ENCODE measurements around the gene FAAP100.

The FAAP100 gene

DNA sequence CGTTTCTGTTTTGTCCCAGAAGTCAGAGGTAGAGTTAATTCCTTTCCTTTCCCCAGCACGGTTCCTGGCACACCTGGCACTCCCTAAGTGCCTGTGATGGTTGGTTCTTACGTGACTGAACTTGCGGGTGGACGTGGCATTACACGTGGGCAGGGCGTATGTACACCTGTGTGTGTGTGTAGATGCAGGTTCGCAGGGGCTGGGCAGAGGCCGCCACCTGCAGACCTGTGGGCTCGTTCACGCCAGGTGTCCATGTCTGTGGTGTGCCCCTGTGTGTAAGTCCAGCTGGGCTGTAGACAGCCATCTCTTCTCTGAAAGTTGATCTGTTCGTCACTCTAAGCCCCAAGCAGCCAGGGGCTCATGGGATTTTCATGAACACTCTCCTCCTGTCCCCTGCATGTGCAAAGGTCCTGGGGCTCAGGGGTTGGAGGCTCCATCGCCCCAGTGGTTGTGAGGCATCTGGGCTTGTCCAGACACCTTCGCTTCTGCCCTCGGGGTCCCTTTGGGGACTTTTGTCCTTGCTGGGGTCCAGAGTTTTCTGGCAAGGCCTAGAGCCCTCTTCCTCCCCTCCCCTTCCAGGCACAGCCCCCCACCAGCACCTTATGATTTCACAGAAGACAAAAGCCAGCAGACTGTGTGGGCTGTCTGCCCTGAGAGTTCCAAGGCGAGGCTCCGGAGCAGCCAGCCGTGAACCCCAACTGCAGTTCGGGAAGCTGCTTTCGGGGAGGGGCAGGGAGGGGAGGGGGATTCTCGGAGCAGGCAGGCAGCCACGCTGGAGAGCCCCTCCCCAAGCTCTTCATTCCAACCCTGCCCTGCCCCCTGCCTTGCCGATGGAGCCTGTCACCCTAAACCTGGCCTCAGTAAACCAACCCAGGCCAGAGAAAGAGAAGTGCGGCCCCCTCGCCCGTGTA, 29.4 kb downstream of the FAAP100 start:
- DNase-seq, result peak; percentile 59

DNA sequence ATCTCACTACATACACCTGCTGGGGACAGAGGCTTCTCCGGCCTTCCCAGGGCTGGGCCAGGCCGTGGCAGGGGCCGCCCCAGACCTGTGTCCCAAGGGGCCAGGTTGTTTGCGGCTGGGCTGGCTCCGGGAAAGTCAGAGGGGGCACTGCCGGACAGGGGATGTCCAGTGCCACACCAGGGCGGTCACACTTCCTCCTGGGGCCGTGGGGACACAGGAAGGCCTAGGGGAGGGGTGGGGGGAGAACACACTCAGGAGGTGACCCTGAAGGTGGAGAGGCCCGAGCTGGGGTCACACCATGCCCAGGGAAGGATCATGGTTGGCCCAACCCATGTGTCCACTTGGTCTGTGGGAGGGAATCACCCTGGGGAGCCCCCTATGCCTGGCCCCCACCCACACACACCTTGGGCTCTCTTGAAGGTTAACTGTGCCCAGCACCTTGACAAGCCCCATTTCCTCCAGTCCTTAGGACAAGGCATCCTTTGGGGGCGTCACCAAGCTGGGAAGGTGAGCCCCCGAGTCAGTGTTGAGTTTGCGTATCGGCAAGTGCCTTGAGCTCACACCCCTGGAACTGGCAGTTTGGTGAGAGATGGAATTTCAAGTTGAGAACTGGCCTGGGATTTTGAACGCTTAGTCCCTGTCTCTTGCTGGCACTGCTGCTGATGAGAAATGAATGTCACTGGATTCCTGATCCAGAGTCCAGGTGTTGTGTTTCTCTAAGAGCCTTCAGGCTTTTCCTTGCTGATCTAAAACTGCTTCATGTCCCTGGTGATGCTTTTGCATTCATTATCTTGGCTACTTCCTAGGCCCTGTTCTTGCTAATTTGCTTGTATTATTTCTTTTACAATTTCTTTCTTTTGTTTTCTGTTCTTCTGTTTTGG, 31.9 kb downstream of the FAAP100 start:
- no peak for DNase-seq

DNA sequence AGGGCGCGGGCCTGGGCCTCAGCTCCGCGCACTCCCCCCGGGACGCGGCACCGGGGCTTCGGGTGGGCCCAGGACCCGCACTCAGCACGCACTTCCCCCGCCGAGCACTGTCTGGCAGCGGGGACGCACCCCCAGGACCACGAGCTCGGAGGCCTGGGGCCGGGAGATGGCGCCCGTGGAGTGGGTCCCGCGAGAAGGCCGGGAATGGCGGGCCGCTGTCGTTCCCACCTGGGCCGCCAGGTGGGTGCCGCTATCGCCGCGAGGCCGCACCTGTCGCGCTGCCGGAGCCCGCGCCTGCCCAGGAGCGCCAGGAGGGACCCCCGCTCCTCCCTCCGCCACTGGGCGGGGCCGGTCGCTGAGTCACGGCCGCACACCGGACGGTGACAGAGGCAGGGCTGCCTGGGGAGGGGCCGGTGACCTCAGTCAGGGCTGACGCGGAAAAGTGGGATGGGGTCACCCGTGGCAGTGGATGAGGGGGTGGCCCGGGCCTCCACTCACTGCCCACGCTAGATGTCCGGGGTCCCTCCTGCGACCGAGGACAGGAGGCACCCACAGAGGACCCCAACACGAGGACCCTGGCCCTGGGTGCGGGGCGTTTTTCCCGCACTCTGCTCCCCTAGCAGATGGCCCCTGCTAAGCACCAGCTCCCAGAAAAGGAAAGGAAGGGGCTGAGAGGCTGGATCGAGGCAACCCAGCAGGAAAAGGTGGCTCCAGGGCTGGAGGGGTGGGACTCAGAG, 32.7 kb downstream of the FAAP100 start:
- DNase-seq, result peak; percentile 75

DNA sequence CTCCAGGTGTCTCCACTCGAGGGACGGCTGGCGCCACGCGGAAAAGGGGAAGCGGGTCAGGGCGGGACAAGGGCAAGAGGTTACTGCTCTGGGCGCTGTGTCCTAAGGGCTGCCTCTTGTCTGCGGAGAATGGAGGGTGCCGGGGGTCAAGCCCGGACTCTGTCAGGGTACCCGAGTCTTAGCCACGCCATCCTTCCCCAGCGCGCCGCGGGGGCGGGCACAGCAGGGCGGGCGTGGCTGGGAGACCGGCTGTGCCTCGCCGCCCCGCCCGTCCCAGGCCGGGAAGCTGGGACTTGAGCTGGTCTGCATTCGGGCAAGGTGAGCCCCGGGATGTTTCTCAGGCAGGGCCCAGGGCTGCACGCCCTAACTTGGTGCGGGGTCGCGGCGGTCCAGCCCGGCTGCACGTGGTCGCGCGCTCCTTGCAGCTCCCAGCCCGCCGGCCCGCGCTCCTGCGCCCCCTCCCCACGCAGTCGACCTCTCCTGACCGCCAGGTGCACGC, 33.3 kb downstream of the FAAP100 start:
- DNase-seq, result no peak

DNA sequence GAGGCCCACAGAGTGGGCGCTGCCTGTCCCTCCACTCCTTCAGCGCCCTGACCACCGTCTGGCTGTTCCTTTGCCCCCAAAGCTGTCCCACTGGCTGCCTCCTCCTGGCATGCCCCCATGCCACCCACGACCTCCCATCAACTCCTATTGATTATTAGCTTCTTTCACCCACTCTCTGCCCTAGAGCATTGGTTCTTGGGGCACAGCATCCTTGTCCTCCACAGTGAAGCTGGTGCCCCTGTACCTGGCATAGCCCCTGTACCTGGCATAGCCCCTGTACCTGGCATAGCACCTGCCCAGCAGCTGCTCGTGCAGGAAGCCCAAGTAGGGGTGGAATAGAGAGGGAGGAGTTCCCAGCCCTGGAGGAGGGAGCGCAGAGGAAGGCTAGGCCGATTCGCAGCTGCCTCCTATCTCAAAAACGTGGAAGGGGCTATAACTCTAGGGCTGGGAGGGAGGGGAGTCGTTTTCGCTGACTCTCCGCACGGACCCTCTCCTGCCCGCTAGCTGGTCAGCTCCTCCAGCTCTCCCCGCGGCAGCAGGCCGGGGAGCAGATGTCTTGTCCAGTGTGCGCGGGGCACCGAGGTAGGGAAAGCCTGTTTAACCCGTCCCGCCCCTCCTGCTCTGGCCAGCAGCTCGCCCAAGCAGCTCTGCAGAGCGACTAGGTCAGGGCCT, 33.9 kb downstream of the FAAP100 start:
- DNase-seq, result no peak

DNA sequence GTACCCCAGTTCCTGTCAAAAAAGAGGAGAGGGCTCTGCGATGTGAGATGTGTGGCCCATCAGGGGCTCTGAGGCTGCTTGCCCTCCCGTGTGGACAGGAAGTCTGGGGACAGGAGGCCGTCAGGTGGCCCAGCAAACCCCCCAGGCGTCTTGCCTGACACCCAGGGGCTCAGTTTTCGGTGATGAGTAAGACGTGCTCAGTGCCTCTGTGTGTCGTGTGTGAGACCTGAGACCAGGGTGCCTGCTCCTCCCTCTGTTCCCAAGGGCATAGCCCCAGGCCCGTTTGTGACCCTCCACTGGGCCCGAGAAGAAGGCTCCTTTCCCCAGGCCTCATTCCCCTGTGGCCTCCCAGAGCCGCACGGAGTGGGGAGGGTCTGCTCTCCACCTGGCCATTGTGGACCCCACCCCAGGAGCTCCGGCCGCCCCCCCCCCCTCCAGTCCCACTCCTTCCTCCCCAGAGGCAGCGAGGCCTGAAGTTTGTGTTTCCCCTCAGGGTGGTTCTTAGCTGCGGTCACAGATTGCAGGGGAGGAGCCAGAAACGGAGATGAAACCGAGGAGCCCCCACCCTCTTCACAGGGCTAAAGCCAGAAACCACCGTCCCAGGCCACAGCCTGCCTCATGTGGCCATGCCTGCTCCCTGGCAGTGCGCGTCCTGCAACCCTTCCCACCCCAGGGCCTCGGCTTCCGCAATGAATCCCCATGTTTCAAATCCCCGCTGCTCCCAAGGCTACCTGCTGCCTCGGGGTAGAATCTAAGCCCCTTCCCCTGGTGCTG, 34.6 kb downstream of the FAAP100 start:
- no peak for DNase-seq

DNA sequence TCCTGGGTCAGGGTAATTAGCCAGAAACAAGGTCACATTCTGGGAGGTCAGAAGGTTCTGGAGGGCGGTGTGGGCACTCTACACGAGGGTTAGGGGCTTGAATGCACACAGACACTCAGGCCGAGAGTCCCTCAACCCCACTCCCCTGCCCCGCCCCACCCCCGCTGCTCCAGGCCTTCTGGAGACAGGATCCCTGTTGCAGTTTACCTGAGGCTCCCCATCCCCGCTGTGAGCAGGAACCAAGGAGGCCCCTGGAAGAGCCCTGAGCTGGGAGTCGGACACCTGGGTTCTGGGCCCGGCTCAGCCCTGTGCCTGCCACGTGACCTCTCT, 35.2 kb downstream of the FAAP100 start:
- no peak for DNase-seq

DNA sequence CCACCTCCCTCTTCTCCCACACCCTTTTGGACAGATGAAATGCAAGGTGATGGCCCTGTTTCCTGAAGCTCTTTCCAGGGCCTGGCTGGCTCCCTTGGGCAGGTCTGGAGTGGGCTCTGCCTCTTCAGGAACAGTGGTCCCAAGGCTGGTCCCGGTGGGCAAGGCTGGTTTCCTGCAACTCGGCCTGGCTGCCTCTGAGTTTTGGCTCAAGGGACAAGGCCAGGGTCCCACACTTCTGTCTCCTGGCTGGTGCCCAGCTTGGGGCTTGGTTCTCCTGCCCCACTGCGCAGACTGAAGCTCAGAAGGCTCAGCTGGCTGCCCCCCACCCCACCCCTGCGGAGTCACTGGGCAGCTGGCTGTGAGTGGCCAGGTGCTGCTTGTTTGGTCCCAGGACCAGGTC, 35.7 kb downstream of the FAAP100 start:
- no peak for DNase-seq

DNA sequence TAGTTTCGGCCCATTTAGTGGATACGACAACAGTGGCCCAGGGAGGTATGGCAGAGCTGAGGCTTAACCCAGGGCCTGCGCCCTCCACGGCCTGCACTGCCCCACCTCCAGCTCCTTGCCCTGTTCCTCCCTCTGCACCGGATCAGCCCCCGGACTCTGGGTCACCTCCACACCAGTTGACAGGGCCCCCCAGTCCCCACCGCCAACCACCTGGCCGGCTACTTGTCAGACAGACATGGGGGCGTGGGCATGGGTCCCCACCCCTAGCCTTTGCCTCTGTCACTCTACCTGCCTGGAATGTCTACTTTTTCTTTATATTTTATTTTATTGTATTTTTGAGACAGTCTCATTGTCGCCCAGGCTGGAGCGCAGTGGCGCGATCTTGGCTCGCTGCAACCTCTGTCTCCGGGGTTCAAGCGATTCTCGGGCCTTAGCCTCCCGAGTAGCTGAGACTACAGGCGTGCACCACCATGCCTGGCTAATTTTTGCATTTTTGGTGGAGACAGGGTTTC, 36.6 kb downstream of the FAAP100 start:
- DNase-seq, result no peak

DNA sequence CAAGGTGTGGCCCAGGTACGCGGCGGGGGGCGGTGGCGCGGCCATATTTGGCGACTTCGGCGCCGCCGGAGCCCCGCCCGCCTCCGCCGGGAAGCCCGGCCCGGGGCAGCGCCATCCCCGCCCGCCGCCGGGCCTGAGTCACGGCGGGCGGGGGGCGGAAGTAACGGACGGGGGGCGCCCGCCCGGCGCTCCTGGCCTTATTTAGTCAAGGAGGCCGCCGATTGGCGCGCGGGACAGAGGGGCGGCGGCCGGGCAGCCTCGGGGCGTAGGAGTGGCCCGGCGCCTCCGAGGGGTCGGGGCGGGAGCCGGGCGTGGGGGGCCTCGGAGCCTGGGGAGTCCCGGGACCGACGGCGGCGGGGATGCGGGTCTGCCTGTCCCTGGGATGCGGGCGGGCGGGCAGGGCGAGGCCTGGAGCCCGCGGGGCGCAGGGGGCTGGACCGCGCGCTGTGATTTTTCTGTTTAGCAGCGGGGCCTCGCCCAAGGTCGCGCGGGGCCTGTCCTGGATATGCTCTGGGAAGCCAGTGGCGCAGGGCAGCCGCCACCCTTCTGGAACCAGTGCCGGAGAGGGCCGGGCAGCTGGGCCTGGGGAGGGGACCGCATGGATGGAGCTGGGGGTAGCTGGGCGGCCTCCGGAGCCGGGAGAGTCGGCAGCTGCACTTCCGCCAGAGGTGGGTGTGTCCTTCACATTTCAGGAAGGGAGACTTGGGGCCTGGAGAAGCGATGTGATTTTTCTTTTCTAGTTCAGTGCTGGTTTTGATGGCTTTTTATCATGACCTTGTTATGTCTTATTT, 37.2 kb downstream of the FAAP100 start:
- peak; percentile 50 for DNase-seq

DNA sequence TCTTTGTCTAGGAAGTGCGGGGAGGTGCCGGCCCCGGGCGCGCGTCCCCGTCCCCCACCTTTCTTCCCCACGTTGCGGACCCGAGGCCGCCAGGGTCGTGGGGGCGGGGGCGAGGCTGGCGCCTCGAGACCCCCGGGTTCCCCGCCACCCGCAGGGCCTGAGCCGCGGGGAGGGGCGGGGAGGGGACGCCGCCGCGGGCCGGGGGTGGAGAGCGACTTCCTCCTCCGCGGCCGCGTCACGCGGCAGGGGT, 37.7 kb downstream of the FAAP100 start:
- DNase-seq, result no peak

DNA sequence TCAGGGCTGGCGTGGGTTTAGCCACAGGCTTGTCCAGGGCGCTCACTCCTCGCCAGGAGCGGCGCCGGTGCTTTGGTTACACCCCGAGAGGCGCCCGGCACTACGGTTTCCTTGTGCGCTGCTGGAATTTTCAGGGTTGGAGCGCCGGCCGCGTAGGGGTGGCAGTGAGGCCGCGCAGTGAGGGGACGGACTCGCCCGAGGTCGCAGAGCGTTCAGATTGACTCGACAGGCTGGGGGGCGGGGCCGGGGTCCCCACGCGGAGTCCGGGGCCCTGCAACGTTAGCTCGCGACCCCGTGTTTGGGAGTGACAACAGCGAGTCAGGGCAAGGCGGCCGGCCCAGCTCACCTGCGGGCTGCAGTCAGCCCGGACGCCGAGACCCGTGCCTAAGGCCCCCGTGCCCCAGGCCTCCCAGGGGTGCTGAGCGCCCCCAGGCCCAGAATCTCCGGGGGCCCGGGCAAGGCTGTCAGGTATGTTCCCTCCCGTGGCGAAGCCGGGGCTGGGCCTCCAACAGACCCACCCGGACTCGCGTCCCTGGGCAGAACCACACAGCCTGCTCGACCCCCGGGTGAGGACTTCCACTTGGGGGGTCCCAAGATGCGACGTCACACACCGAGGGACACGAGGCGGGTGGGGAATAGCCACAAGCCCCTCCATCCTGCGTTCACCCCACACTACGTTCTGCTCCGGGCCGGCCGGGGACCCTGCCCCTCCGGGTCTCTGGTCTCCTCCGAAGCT, 38.2 kb downstream of the FAAP100 start:
- peak; percentile 52 for DNase-seq

DNA sequence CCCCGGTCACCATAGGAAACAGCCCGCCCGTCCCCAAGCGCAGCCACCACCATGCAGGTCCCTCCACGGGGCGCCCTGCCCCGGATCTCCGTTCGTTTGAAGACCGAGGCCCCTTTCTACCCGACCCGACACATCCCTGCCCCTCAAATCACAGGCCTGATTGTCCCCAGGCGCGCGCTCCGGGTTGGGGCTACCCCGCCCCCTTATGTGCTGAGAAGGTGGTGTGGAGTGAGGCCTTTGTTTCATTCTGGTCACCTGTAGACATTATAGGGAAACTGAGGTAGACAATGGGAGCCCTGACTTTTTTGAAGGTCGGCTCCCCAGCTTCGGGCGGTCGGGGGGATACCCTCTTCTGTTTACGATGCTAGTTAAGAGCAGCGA, 38.8 kb downstream of the FAAP100 start:
- DNase-seq, result peak; percentile 61

DNA sequence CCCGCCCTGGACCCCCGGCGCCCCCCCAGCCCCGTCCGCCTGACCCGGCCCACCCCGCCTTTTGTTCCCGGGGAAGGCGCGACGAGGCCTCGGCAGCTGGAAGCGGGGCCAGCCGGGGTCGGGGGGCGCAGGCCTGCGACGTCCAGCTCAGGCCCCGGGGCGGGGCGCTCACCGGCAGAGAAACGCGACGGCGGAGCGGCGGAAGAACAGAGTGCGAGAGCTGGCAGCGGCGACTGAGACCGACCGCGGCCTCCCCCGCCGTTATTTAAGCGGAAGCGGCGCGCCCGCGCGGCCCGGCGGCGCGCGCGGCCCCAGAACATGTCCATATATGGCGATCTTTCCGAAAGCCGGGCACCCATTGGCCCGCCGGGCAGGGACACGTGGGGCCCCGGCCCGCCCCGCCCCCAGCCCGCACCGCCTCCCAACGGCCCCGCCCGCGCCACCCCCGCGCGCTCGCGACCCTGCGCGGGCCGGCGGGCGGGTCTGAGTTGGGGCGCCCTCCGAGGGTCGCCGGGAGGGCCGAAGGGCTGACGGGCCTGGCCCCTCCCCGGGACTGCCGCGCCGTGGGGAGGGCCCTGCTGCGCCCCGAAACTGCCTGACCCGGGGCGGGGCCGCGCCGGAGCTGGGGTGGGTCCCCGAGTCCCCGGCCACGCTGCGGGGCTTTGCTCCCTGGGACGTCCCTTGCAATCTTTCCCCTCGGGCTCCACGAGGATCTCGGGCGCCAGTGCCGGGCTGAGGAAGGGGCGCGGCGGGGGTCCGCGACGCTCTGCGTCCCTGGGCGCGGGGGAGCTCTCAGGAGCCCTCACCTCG, 39.4 kb downstream of the FAAP100 start, which contains the start of gene ACTG1:
Gene ACTG1 (minus strand): TSS at position 238 of the 810 bp plus-strand sequence. CDS start 445 bp downstream, outside the sequence.
- DNase-seq, result peak; percentile 93

DNA sequence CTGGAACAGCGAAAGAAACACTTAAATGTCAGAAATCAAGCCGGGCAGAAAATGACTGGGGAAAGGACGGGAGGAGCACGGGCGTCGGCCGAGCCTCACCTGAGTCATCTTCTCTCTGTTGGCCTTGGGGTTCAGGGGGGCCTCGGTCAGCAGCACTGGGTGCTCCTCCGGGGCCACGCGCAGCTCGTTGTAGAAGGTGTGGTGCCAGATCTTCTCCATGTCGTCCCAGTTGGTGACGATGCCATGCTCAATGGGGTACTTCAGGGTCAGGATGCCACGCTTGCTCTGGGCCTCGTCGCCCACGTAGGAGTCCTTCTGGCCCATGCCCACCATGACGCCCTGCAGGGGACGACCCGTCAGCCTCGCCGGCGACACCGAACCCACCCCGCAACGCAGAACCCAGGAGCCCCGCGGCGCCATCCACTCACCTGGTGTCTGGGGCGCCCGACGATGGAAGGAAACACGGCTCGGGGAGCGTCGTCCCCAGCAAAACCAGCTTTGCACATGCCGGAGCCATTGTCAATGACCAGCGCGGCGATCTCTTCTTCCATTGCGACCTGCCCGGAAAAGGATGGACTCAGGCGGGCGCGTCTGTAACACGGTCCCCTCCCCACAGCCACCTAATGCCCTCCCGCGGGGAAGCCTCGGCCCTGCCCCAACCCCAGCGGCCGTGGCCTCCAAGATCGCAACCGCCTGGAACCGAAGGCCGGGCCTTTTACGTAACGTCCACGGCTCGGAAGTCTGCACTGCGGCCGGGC, 40.2 kb downstream of the FAAP100 start:
- DNase-seq, result no peak

DNA sequence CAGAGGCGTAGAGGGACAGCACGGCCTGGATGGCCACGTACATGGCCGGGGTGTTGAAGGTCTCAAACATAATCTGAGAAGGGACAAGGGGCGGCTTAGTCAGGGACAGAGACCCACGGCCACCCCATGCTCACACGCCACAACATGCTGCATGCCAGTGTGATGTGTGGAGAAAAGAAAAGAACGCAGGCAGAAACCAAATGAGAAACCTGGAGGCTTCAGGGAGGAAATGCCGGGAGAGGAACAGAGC, 40.7 kb downstream of the FAAP100 start:
- DNase-seq, result no peak

DNA sequence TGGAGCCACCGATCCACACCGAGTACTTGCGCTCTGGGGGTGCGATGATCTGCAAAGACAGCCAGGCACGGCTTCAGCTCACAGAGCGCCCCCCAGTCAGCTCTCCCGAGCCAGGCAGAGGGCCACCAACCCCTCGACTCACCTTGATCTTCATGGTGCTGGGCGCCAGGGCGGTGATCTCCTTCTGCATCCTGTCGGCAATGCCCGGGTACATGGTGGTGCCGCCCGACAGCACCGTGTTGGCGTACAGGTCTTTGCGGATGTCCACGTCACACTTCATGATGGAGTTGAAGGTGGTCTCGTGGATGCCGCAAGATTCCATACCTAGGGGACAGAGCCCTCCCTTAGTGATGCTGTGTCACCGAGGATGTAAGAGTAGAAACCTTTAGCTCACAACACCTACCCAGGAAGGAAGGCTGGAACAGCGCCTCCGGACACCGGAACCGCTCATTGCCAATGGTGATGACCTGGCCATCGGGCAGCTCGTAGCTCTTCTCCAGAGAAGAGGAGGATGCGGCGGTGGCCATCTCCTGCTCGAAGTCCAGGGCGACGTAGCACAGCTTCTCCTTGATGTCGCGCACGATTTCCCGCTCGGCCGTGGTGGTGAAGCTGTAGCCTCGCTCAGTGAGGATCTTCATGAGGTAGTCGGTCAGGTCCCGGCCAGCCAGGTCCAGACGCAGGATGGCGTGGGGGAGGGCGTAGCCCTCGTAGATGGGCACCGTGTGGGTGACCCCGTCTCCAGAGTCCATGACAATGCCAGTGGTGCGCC, 41.2 kb downstream of the FAAP100 start:
- no peak for DNase-seq
